PFSK-1 (cell line): Measurements from ENCODE around the gene PTPRT.

Experiments
- FOXP2 ChIP-seq: optimal IDR thresholded peaks from 2 replicates; pipeline ENCODE3; 2011; ENCODE audit warnings: borderline replicate concordance, control low read depth, inconsistent platforms; ENCODE audit not compliant: insufficient read depth; ENCODE audit errors: extremely low read length, extremely low read depth
- POLR2AphosphoS5 ChIP-seq: IDR thresholded peaks from 2 replicates; pipeline ENCODE4 v1.6.1; 2012; ENCODE audit warnings: low read depth, mild to moderate bottlenecking, control low read depth, low read length, moderate library complexity
- SIN3A ChIP-seq: IDR thresholded peaks from 2 replicates; pipeline ENCODE4 v1.6.1; 2012; ENCODE audit warnings: mild to moderate bottlenecking, low read length, moderate library complexity, borderline replicate concordance; ENCODE audit not compliant: insufficient read depth
- TAF1 ChIP-seq: IDR thresholded peaks from 2 replicates; pipeline ENCODE4 v1.6.1; 2012; ENCODE audit warnings: low read length, control low read depth, borderline replicate concordance; ENCODE audit not compliant: insufficient read depth
- TF ChIP-seq, protein P1 (sequence below), 2 experiments: IDR thresholded peaks; 2 replicates each; pipeline versions ENCODE4 v1.6.1 to v1.8.0; 2011 to 2012; ENCODE audit warnings: low read depth in 2 of 2, low read length in 2 of 2, control low read depth in 1 of 2, inconsistent platforms in 1 of 2, mild to moderate bottlenecking in 1 of 2, moderate library complexity in 1 of 2; ENCODE audit not compliant: insufficient read depth in 1 of 2

The PTPRT gene

DNA sequence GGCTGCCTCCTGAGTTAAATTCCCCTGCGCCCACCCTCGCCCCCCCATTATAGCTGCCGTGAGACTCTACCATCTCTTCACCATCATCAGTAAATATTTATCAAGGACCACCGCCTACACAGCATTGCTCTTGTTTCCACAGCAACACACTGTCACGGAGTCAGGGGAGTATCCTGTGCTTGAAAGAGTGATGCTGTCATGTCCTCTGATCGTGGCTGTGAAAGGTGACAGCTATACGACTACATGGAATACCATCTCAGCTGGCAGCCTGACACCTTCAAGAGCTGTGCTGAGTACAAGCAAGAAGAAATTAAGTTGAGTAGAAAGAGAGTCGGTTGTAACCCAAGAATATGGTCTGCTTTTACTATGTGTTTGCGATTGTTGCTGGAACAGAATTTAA lies 3.4 kb downstream of the PTPRT start:
- no peak for TF ChIP-seq FOXP2
- TF ChIP-seq, protein P1, sequence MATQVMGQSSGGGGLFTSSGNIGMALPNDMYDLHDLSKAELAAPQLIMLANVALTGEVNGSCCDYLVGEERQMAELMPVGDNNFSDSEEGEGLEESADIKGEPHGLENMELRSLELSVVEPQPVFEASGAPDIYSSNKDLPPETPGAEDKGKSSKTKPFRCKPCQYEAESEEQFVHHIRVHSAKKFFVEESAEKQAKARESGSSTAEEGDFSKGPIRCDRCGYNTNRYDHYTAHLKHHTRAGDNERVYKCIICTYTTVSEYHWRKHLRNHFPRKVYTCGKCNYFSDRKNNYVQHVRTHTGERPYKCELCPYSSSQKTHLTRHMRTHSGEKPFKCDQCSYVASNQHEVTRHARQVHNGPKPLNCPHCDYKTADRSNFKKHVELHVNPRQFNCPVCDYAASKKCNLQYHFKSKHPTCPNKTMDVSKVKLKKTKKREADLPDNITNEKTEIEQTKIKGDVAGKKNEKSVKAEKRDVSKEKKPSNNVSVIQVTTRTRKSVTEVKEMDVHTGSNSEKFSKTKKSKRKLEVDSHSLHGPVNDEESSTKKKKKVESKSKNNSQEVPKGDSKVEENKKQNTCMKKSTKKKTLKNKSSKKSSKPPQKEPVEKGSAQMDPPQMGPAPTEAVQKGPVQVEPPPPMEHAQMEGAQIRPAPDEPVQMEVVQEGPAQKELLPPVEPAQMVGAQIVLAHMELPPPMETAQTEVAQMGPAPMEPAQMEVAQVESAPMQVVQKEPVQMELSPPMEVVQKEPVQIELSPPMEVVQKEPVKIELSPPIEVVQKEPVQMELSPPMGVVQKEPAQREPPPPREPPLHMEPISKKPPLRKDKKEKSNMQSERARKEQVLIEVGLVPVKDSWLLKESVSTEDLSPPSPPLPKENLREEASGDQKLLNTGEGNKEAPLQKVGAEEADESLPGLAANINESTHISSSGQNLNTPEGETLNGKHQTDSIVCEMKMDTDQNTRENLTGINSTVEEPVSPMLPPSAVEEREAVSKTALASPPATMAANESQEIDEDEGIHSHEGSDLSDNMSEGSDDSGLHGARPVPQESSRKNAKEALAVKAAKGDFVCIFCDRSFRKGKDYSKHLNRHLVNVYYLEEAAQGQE (IDR thresholded peaks at IDR 0.05; ENCODE audit: insufficient read depth in 1 of 2, low read depth in 2 of 2, low read length in 2 of 2), result no peak

DNA sequence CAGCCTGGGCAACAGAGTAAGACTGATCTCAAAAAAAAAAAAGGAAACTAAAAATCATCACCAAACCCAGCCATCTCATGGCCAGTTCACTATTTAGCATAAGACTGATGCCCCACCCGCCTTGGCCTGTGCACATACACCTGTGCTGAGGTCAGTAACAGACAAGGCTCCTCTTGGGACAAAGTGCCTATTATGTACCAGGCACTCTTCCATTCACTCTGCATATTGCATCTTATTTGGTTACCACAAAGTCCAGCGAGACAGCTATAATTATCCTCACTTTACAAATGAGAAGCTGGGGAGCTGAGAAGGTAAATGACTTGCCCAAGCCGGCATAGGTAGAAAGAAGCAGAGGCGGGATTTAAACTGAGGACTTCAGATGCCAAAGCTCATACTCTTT lies 3.8 kb downstream of the PTPRT start:
- TF ChIP-seq POLR2AphosphoS5, result no peak
- no peak for TF ChIP-seq TAF1

DNA sequence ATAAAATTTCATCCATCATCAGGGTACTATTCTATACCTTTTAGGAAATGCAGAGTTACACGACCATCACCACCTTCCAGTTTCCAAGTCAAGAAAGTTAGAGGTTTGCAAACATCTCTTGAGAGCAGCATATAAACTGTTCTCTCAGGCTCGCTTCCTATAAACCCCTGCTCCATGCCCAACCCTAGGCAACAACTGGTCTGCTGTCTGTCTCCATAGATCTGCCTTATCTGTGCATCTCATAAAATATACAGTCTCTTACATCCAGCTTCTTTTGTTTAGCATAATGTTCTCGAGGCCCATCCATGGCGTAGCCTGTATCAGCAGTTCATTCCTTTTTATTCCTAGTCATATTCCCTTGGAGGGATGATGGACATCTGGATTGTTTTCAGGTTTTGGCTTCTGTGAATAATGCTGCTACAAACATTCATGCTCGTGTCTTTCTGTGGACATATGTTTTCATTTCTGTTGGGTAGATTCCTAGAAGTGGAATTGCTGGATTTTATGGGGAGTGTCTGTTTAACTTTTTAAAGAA lies 6.1 kb downstream of the PTPRT start:
- no peak for TF ChIP-seq POLR2AphosphoS5
- TF ChIP-seq TAF1, result no peak
- TF ChIP-seq FOXP2, result no peak
- TF ChIP-seq, protein P1 (IDR thresholded peaks at IDR 0.05; ENCODE audit: insufficient read depth in 1 of 2, low read depth in 2 of 2, low read length in 2 of 2), result no peak
- TF ChIP-seq SIN3A, result no peak

DNA sequence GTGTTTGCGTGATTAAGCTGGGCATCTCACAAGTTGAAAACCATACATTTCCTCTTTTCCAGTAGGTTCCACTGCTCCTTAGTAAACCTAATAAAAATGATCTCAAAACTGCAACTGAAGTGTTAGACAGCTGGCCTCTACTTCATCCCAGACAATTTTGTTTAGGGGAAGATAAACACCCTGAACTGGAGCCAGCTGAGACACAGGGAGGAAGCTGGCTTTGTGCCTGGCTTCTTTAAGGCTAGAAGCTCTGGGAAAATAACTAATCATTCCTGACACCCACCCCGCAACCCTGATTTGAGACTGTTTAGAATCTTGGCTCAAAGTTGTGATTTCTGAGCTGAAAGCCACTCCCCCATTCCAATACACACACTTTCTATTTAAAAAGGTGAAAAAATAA lies 11.6 kb downstream of the PTPRT start:
- TF ChIP-seq FOXP2 (no peak), SIN3A (no peak), POLR2AphosphoS5 (no peak), TAF1 (no peak)
- TF ChIP-seq, protein P1 (IDR thresholded peaks at IDR 0.05; ENCODE audit: insufficient read depth in 1 of 2, low read depth in 2 of 2, low read length in 2 of 2), result no peak

DNA sequence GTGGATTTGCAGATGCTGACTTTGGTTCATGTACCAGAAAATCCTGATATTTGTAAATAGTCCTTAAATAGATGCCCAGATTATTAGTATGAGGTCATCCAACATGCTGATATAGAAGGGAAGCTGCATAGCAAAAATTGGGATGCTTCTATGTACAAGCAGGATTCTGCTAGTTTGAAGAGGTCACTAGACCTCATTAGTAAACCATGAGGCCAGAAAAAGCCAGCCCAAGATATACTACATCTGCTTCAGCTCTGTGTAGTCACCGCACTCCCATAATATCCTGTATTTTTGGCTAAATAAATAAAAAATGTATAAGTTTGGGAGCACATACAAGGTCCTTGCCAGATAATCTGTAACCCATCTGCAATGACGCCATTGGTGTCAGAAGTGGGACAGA lies 13.0 kb downstream of the PTPRT start:
- TF ChIP-seq, protein P1 (IDR thresholded peaks at IDR 0.05; ENCODE audit: insufficient read depth in 1 of 2, low read depth in 2 of 2, low read length in 2 of 2), result no peak
- no peak for TF ChIP-seq SIN3A
- no peak for TF ChIP-seq TAF1
- no peak for TF ChIP-seq FOXP2
- no peak for TF ChIP-seq POLR2AphosphoS5

DNA sequence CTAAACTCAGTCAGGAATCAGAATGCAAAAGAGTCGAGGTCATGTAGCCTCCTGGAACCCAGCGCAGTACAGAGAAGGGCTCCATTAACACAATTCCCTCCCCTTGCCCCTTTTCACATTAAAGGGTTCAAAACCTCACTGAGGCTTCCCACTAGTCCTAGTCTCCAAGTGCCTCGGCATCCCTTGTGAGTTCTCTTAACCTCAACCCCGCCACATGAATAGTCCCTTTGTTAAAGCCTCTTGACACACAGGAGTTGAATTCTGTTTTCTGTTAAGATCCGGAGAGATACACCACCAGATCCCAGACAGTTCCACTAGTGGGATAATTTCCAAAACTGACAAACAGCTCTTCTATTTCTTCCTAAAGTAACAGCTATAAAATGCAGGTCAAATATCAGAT lies 17.8 kb downstream of the PTPRT start:
- TF ChIP-seq TAF1, result no peak
- TF ChIP-seq, protein P1 (IDR thresholded peaks at IDR 0.05; ENCODE audit: insufficient read depth in 1 of 2, low read depth in 2 of 2, low read length in 2 of 2), result no peak
- TF ChIP-seq FOXP2, result no peak
- no peak for TF ChIP-seq POLR2AphosphoS5
- no peak for TF ChIP-seq SIN3A
